Stimulated activated CD4-positive, alpha-beta T cell treated with anti-CD3 and anti-CD28 coated beads, Interleukin-15, amount 100 ng/mL, for 48 hours (primary cell): ENCODE measurements around the gene HMG20B.

ENCODE experiments used
- DNase-seq, 2 donors: peaks; one replicate each; pipeline ENCODE4 v3.0.0-alpha.2; 2020; ENCODE audit warnings: low read depth in 2 of 2

HMG20B gene

GRCh38 chr19:3620817-3621547 lies 48.2 kb downstream of the HMG20B start:
- no peak for DNase-seq

GRCh38 chr19:3621689-3622088 lies 48.9 kb downstream of the HMG20B start:
- DNase-seq: no peak

GRCh38 chr19:3622224-3622623 lies 49.5 kb downstream of the HMG20B start:
- no peak for DNase-seq

- no peak for DNase-seq
Observed at GRCh38 chr19:3623716-3624115, 51.0 kb downstream of the HMG20B start.

- DNase-seq: no peak
Observed at GRCh38 chr19:3625996-3626472, 53.3 kb downstream of the HMG20B start.

GRCh38 chr19:3626473-3627350 lies 54.0 kb downstream of the HMG20B start, which contains the start of gene CACTIN:
CACTIN (minus strand) TSS chr19:3626790; CDS start chr19:3626762, 28 bp downstream.
- DNase-seq: peak; percentile 97 to 98

GRCh38 chr19:3627351-3627723 lies 54.6 kb downstream of the HMG20B start:
- DNase-seq: no peak
